CD14-positive monocyte (primary cell): Measurements from ENCODE around the gene FBL. TPM values are rescaled to one million over a fixed set of nuclear protein-coding genes. Genes with fewer than 3 reads are reported as not detected.
A peak's percentile ranks its signal among the peaks of the same experiment; 100 is the strongest.

Source experiments
- DNase-seq, 3 donors: peaks; one replicate each; pipeline ENCODE4 v3.0.0-alpha.2; 2011 to 2022
- H2AFZ ChIP-seq: 2 replicates; pipeline ENCODE4 v1.6.0; 2012; ENCODE audit warnings: mild to moderate bottlenecking, low read depth, low read length, inconsistent platforms; ENCODE audit not compliant: insufficient read depth, poor library complexity, severe bottlenecking
- H3K27ac ChIP-seq, 2 donors: 1 replicate in 1 of 2; 2 replicates in 1 of 2; pipeline ENCODE4 v1.5.1; 2012 to 2013; ENCODE audit warnings: low read length in 2 of 2, control low read depth in 1 of 2, inconsistent platforms in 1 of 2, low read depth in 1 of 2, mild to moderate bottlenecking in 1 of 2
- H3K27me3 ChIP-seq, 2 donors: one replicate each; pipeline versions ENCODE4 v1.6.0 to v1.6.1; 2011 to 2013; ENCODE audit warnings: low read length in 2 of 2; ENCODE audit not compliant: control insufficient read depth in 2 of 2, insufficient read depth in 2 of 2
- H3K36me3 ChIP-seq, 2 donors: replicated peaks in 1 of 2; 1 replicate in 1 of 2; 2 replicates in 1 of 2; pipeline versions ENCODE4 v1.5.1 to v1.6.1; 2012 to 2013; ENCODE audit warnings: low read length in 2 of 2, control low read depth in 1 of 2, inconsistent platforms in 1 of 2, mild to moderate bottlenecking in 1 of 2; ENCODE audit not compliant: insufficient read depth in 2 of 2, control insufficient read depth in 1 of 2
- H3K4me1 ChIP-seq, 2 donors: 1 replicate in 1 of 2; 2 replicates in 1 of 2; pipeline versions ENCODE4 v1.5.1 to v1.6.1; 2012 to 2013; ENCODE audit warnings: low read length in 2 of 2, control low read depth in 1 of 2, inconsistent platforms in 1 of 2, mild to moderate bottlenecking in 1 of 2, moderate library complexity in 1 of 2; ENCODE audit not compliant: insufficient read depth in 2 of 2, control insufficient read depth in 1 of 2
- H3K4me2 ChIP-seq: replicated peaks from 2 replicates; pipeline ENCODE3; 2012; ENCODE audit warnings: low read length, moderate library complexity, mild to moderate bottlenecking; ENCODE audit not compliant: poor library complexity, severe bottlenecking; ENCODE audit errors: extremely low read depth
- H3K4me3 ChIP-seq, 3 experiments: fragments of 200-600 bp in 1 of 3; sonication (generic) in 1 of 3; replicated peaks in 1 of 3; 1 replicate in 2 of 3; 2 replicates in 1 of 3; pipeline ENCODE4 v1.5.1; 2011 to 2013; ENCODE audit warnings: low read length in 3 of 3, mild to moderate bottlenecking in 3 of 3, control low read depth in 2 of 3, low read depth in 2 of 3, inconsistent platforms in 1 of 3, moderate library complexity in 1 of 3
- H3K79me2 ChIP-seq: 2 replicates; pipeline ENCODE4 v1.6.0; 2012; ENCODE audit warnings: mild to moderate bottlenecking, control low read depth, inconsistent platforms, low read length, moderate library complexity; ENCODE audit not compliant: insufficient read depth
- H3K9ac ChIP-seq: 2 replicates; pipeline ENCODE4 v1.6.0; 2017; ENCODE audit warnings: low read length, mild to moderate bottlenecking; ENCODE audit not compliant: insufficient read depth, poor library complexity, severe bottlenecking
- H3K9me3 ChIP-seq, 2 donors: replicated peaks in 1 of 2; 1 replicate in 1 of 2; 2 replicates in 1 of 2; pipeline versions ENCODE4 v1.5.1 to v1.6.1; 2012 to 2013; ENCODE audit warnings: low read length in 2 of 2, control low read depth in 1 of 2; ENCODE audit not compliant: control insufficient read depth in 1 of 2, insufficient read depth in 1 of 2
- H4K20me1 ChIP-seq: 2 replicates; pipeline ENCODE4 v1.6.0; 2012; ENCODE audit warnings: mild to moderate bottlenecking, low read length, control low read depth, moderate library complexity; ENCODE audit not compliant: insufficient read depth
- H3K27ac Mint-ChIP-seq, 7 donors: one replicate each; pipeline ENCODE4 v1.8.0; 2020; ENCODE audit warnings: mild to moderate bottlenecking in 7 of 7, mixed read lengths in 7 of 7, moderate library complexity in 6 of 7, inconsistent platforms in 2 of 7
- H3K27me3 Mint-ChIP-seq, 3 donors: one replicate each; pipeline ENCODE4 v1.8.0; 2021 to 2022; ENCODE audit warnings: low read depth in 3 of 3, mild to moderate bottlenecking in 3 of 3, mixed read lengths in 3 of 3, moderate library complexity in 3 of 3, inconsistent platforms in 1 of 3
- H3K36me3 Mint-ChIP-seq, 2 donors: one replicate each; pipeline ENCODE4 v1.8.0; 2020; ENCODE audit warnings: mixed read lengths in 2 of 2, inconsistent platforms in 1 of 2, mild to moderate bottlenecking in 1 of 2
- H3K4me1 Mint-ChIP-seq: one replicate; pipeline ENCODE4 v1.8.0; 2020; ENCODE audit warnings: mild to moderate bottlenecking, mixed read lengths
- H3K4me3 Mint-ChIP-seq, 2 donors: one replicate each; pipeline ENCODE4 v1.8.0; 2020; ENCODE audit warnings: mild to moderate bottlenecking in 2 of 2, mixed read lengths in 2 of 2, moderate library complexity in 1 of 2
- H3K9me3 Mint-ChIP-seq, 7 donors: one replicate each; pipeline ENCODE4 v1.8.0; 2020 to 2022; ENCODE audit warnings: mixed read lengths in 7 of 7, mild to moderate bottlenecking in 6 of 7, moderate library complexity in 6 of 7, inconsistent platforms in 2 of 7
- CTCF ChIP-seq: fragments of 200-600 bp; IDR thresholded peaks from one replicate; pipeline ENCODE4 v1.8.0; 2022; ENCODE audit warnings: antibody characterized with exemption, mild to moderate bottlenecking
- WGBS: methylation state at CpG from one replicate; pipeline ENCODE4 v1.1.5; 2013; ENCODE audit warnings: missing lambda C conversion rate; ENCODE audit not compliant: insufficient coverage; 5-methylcytosine and 5-hydroxymethylcytosine counted together
- intact Hi-C, 2 donors: fragments of 100-400 bp; cut with micrococcal nuclease; formaldehyde crosslinking; loops; one replicate each; pipeline versions ENCODE4 v1.15.0 to v1.15.1; 2023
- polyA plus RNA-seq, 3 donors: library from polyadenylated mRNA; depleted of rRNA in 1 of 3; unstranded in 2 of 3; stranded (reverse) in 1 of 3; fragments of 300-500 nt in 2 of 3; fragments of >200 nt in 1 of 3; fragmentation: Illumina TruSeq in 2 of 3; gene quantifications; 1 replicate in 2 of 3; 2 replicates in 1 of 3; pipeline ENCODE4 v1.2.3, GENCODE V29; 2012 to 2021

The FBL gene
- polyA plus RNA-seq, 3 donors: 57.1 to 157 (median 60.3) TPM

GRCh38 chr19:39830406-39830805, 15.8 kb downstream of the FBL start:
- Mint-ChIP-seq H3K4me3 (no peak overlapping the region), H3K27me3 (peaks cover 0 to 1% (median 0%) of the 10 kb centered on the region in 3 donors), H3K9me3 (no peaks in the 10 kb centered on the region), H3K27ac (peak overlapping the region in 1 of 7 donors; percentile 27), H3K4me1 (peaks cover 42% of the 10 kb centered on the region), H3K36me3 (peaks cover 38 to 61% of the 10 kb centered on the region in 2 donors)
- H3K4me3 ChIP-seq: no peak overlapping the region
- WGBS: 97% methylated on average over 17 of the region's 18 CpGs
- H3K9me3 ChIP-seq: no peaks in the 10 kb centered on the region
- no peak for TF ChIP-seq CTCF
- peaks cover 22% of the 10 kb centered on the region for H4K20me1 ChIP-seq
- peak overlapping the region in 1 of 2 donors; percentile 73 for H3K27ac ChIP-seq
- no peaks in the 10 kb centered on the region for H3K27me3 ChIP-seq
- peaks cover 35 to 43% of the 10 kb centered on the region in 2 donors for H3K4me1 ChIP-seq
- H3K36me3 ChIP-seq: peaks cover 42 to 60% of the 10 kb centered on the region in 2 donors
- no peak overlapping the region for H2AFZ ChIP-seq
- H3K79me2 ChIP-seq: peaks cover 13% of the 10 kb centered on the region
- DNase-seq: no peak
- intact Hi-C loops: loop anchor here in 1 of 2 donors (10.0 kb wide), 1 partner anchor 486 kb away; the partner anchor contains the start of gene SAMD4B
- no peak overlapping the region for H3K4me2 ChIP-seq
- no peak overlapping the region for H3K9ac ChIP-seq

GRCh38 chr19:39829702-39830275, 16.4 kb downstream of the FBL start:
- H3K4me2 ChIP-seq: no peak overlapping the region
- peaks cover 42% of the 10 kb centered on the region for H3K4me1 Mint-ChIP-seq
- no peak overlapping the region for H3K4me3 Mint-ChIP-seq
- WGBS: 96% methylated on average over 10 of the region's 10 CpGs
- no peak overlapping the region for H3K4me3 ChIP-seq
- H3K9me3 ChIP-seq: no peaks in the 10 kb centered on the region
- no peaks in the 10 kb centered on the region for H3K27me3 ChIP-seq
- peaks cover 13% of the 10 kb centered on the region for H3K79me2 ChIP-seq
- intact Hi-C loops: loop anchor here in 1 of 2 donors (10.0 kb wide), 1 partner anchor 485 kb away; the partner anchor contains the start of gene SAMD4B
- H3K36me3 Mint-ChIP-seq: peaks cover 38 to 60% of the 10 kb centered on the region in 2 donors
- peak overlapping the region in 5 of 7 donors; percentile 27 to 84 (median 60) for H3K27ac Mint-ChIP-seq
- H3K4me1 ChIP-seq: peaks cover 37 to 48% of the 10 kb centered on the region in 2 donors
- H2AFZ ChIP-seq: no peak overlapping the region
- peak overlapping the region; percentile 20 to 73 for H3K27ac ChIP-seq
- no peak for DNase-seq
- H4K20me1 ChIP-seq: peaks cover 22% of the 10 kb centered on the region
- peaks cover 0 to 1% (median 0%) of the 10 kb centered on the region in 3 donors for H3K27me3 Mint-ChIP-seq
- no peak for TF ChIP-seq CTCF
- H3K9ac ChIP-seq: no peak overlapping the region
- H3K36me3 ChIP-seq: peaks cover 41 to 59% of the 10 kb centered on the region in 2 donors
- H3K9me3 Mint-ChIP-seq: no peaks in the 10 kb centered on the region
